ENCODE data around the gene ADGRV1.

Gene ADGRV1

DNA sequence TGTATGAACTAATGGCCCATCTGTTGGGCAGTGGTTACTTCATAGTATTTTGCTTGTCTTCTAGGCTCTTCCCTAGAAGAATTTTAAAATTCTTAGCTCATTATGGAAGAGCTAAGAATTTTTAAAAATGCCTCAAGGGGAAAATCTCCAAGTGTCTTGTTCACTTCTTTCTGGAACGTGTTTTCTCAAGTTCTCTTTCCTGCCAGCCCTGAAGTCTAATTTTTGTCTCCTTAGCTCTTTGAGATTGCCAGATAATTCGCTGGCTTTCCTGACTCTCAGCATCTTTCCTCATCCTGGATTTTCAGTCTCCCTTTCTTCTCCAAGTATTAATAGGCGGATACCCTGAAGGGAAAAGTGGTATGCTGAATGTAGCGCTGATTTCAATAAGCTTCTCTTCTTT, 429.1 kb downstream of the ADGRV1 start:
- no peak overlapping the region for H3K4me3 ChIP-seq (ENCODE audit: low read depth, low read length)
- DNase-seq (ENCODE audit: low read depth): no peak
- TF ChIP-seq, protein P1, sequence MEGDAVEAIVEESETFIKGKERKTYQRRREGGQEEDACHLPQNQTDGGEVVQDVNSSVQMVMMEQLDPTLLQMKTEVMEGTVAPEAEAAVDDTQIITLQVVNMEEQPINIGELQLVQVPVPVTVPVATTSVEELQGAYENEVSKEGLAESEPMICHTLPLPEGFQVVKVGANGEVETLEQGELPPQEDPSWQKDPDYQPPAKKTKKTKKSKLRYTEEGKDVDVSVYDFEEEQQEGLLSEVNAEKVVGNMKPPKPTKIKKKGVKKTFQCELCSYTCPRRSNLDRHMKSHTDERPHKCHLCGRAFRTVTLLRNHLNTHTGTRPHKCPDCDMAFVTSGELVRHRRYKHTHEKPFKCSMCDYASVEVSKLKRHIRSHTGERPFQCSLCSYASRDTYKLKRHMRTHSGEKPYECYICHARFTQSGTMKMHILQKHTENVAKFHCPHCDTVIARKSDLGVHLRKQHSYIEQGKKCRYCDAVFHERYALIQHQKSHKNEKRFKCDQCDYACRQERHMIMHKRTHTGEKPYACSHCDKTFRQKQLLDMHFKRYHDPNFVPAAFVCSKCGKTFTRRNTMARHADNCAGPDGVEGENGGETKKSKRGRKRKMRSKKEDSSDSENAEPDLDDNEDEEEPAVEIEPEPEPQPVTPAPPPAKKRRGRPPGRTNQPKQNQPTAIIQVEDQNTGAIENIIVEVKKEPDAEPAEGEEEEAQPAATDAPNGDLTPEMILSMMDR (IDR thresholded peaks at IDR 0.05; ENCODE audit: low read depth, low read length, missing control alignments): no peak

- TF ChIP-seq, protein P1 (IDR thresholded peaks at IDR 0.05; ENCODE audit: low read depth, low read length, missing control alignments): no peak
- no peak overlapping the region for H3K4me3 ChIP-seq (ENCODE audit: low read depth, low read length)
- DNase-seq (ENCODE audit: low read depth): no peak
These were observed 432.6 kb downstream of the ADGRV1 start for GRCh38 chr5:90991201-90991600.

- DNase-seq (ENCODE audit: low read depth): no peak
- H3K4me3 ChIP-seq (ENCODE audit: low read depth, low read length): no peak overlapping the region
- TF ChIP-seq, protein P1 (IDR thresholded peaks at IDR 0.05; ENCODE audit: low read depth, low read length, missing control alignments): no peak
These were observed 436.2 kb downstream of the ADGRV1 start for GRCh38 chr5:90994796-90995195.

DNA sequence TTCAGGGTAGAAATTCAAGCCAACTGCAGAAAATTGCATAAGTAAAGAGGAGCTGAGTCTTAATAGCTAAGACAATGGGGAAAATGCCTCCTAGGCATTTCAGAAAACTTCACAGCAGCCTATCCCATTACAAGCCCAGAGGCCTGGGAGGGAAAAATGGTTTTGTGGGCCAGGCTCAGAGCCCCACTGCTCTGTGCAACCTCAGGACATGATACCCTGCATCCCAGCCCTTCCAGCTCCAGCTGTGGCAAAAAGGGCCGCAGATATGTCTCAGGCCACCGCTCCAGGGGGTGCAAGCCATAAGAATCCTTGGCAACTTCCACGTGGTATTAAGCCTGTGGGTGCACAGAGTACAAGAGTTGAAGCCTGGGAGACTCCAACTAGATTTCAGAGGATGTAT, 437.5 kb downstream of the ADGRV1 start:
- no peak for DNase-seq (ENCODE audit: low read depth)

DNA sequence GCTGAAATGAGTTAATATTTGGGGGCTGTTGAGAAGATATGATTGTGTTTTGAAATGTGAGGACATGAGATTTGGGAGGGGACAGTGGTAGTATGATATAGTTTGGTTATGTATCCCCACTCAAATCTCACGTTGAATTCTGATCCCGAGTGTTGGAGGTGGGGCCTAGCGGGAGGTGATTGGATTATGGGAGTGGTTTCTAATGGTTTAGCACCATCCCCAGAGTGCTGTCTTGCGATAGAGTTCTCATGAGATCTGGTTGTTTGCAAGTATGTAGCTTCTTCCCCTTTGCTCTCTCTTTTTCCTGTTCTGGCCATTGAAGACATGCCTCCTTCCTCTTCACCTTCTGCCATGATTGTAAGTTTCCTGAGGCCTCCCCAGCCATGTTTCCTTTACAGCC, 438.5 kb downstream of the ADGRV1 start:
- H3K4me3 ChIP-seq (ENCODE audit: low read depth, low read length): no peak overlapping the region
- no peak for DNase-seq (ENCODE audit: low read depth)
- TF ChIP-seq, protein P1 (IDR thresholded peaks at IDR 0.05; ENCODE audit: low read depth, low read length, missing control alignments): no peak

More for the DNA sequence above, 437.5 kb downstream of the ADGRV1 start:
- TF ChIP-seq, protein P1 (IDR thresholded peaks at IDR 0.05; ENCODE audit: low read depth, low read length, missing control alignments): no peak
- no peak overlapping the region for H3K4me3 ChIP-seq (ENCODE audit: low read depth, low read length)

GRCh38 chr5:91000743-91001142, 442.1 kb downstream of the ADGRV1 start:
- TF ChIP-seq, protein P1 (IDR thresholded peaks at IDR 0.05; ENCODE audit: low read depth, low read length, missing control alignments): no peak
- DNase-seq (ENCODE audit: low read depth): no peak

DNA sequence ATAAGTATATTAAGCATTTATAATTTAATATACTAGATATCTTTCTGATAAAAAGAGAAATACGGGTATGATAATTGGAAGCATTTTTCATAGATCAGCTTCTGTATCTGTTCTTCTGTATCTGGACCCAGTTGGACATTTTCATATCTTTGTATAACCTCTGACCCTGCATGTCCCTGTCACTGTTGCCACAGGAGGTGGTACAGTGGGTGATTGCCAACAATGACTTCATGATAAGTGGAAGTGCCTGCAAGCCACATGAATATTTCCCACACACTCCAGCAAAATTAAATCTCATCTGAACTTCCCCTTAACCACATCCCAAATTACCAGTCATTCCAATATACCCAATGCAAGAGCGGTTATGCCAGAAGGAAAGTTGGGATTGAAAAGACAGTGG, 448.1 kb downstream of the ADGRV1 start:
- H3K4me3 ChIP-seq (ENCODE audit: low read depth, low read length): no peak overlapping the region
- no peak for DNase-seq (ENCODE audit: low read depth)
- TF ChIP-seq, protein P1 (IDR thresholded peaks at IDR 0.05; ENCODE audit: low read depth, low read length, missing control alignments): no peak

More at GRCh38 chr5:91000743-91001142, 442.1 kb downstream of the ADGRV1 start:
- H3K4me3 ChIP-seq (ENCODE audit: low read depth, low read length): no peak overlapping the region

Measured in GM12864 (cell line).